Activated T-helper 1 cell treated with anti-CD3 and anti-CD28 coated beads, Interleukin-12 subunit alpha, Interleukin-12 subunit beta, Interleukin-2, Interleukin-4 antibody, amounts not matched to agents 30 ng/mL and 10 ng/mL and 1 ng/mL, durations not matched to agents 14 hours and 24 hours and 36 hours (primary cell): Measurements from ENCODE around the gene DDRGK1. TPM values are rescaled to one million over a fixed set of nuclear protein-coding genes. Genes with fewer than 3 reads are reported as not detected.
"Not testable (repeated sequence)": the region's sequence is repeated elsewhere in the genome, so short reads cannot be mapped to it uniquely, and the experiment has no call there.

ENCODE experiments used
- DNase-seq: peaks from one replicate; pipeline ENCODE4 v3.0.0; 2021; ENCODE audit warnings: low spot score
- H3K27ac Mint-ChIP-seq: one replicate; pipeline ENCODE4 v1.8.0; 2021; ENCODE audit warnings: mild to moderate bottlenecking, mixed read lengths
- H3K27me3 Mint-ChIP-seq: one replicate; pipeline ENCODE4 v1.8.0; 2022; ENCODE audit warnings: mild to moderate bottlenecking, moderate library complexity, mixed read lengths; ENCODE audit not compliant: insufficient read depth
- H3K36me3 Mint-ChIP-seq: one replicate; pipeline ENCODE4 v1.8.0; 2021; ENCODE audit warnings: low read depth, mixed read lengths
- H3K4me1 Mint-ChIP-seq: one replicate; pipeline ENCODE4 v1.8.0; 2021; ENCODE audit warnings: low read depth, mixed read lengths
- H3K4me3 Mint-ChIP-seq: one replicate; pipeline ENCODE4 v1.8.0; 2021; ENCODE audit warnings: mild to moderate bottlenecking, moderate library complexity, mixed read lengths
- H3K9me3 Mint-ChIP-seq: one replicate; pipeline ENCODE4 v1.8.0; 2021; ENCODE audit warnings: mixed read lengths
- intact Hi-C: fragments of 100-400 bp; cut with micrococcal nuclease; formaldehyde crosslinking; loops from one replicate; pipeline ENCODE4 v1.15.1; 2024
- total RNA-seq: library from RNA; stranded (reverse); gene quantifications from 2 replicates; pipeline ENCODE4 v1.2.3, GENCODE V29; 2022

DDRGK1 gene
- total RNA-seq, 1 donor from 2014 or later, result 72.3 TPM

GRCh38 chr20:3221398-3222226 lies 17.1 kb upstream of the DDRGK1 start:
- H3K4me3 Mint-ChIP-seq, result no peak overlapping the region
- no peaks in the 10 kb centered on the region for H3K27me3 Mint-ChIP-seq
- H3K27ac Mint-ChIP-seq, result no peak overlapping the region
- H3K36me3 Mint-ChIP-seq, result peaks cover 16% of the 10 kb centered on the region
- intact Hi-C loops, result no loop called here
- H3K4me1 Mint-ChIP-seq, result peaks cover 9% of the 10 kb centered on the region
- no peaks in the 10 kb centered on the region for H3K9me3 Mint-ChIP-seq
- DNase-seq, result no peak

GRCh38 chr20:3218307-3218988 lies 14.0 kb upstream of the DDRGK1 start:
- Mint-ChIP-seq H3K27me3 (no peaks in the 10 kb centered on the region), H3K4me3 (no peak overlapping the region), H3K4me1 (peaks cover 6% of the 10 kb centered on the region), H3K27ac (no peak overlapping the region), H3K36me3 (peaks cover 21% of the 10 kb centered on the region), H3K9me3 (no peaks in the 10 kb centered on the region)
- peak; percentile 63 for DNase-seq
- intact Hi-C loops, result loop anchor here (1.0 kb wide), 2 partner anchors 58 to 98 kb away; no protein-coding TSS in a partner anchor

DNA sequence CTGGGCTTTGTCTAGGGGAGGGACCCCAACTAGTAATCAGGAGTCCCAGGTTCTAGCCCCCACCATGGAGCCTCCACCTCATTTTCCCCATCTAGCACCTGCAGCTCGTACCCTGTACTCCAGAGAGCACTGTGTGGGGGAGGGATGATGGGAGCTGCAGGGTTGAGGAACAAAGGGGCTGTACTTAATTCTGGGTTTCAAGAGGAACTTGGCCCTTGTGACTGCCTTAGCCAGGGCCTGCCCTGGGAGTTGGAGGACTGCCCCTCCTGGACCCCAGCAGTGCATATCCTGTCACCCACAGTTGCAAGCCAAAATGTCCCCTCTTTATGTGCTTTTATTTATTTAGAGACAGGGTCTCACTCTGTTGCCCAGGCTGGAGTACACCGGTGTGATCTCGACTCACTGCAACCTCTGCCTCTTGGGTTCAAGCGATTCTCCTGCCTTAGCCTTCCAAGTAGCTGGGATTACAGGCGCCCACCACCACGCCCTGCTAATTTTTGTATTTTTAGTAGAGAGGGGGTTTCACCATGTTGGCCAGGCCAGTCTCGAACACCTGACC lies 11.0 kb upstream of the DDRGK1 start:
- DNase-seq, H3K4me3 Mint-ChIP-seq, H3K27me3 Mint-ChIP-seq, H3K9me3 Mint-ChIP-seq, H3K27ac Mint-ChIP-seq, intact Hi-C loops, H3K4me1 Mint-ChIP-seq: not testable (repeated sequence)
- H3K36me3 Mint-ChIP-seq, result peaks cover 16% of the 10 kb centered on the region

DNA sequence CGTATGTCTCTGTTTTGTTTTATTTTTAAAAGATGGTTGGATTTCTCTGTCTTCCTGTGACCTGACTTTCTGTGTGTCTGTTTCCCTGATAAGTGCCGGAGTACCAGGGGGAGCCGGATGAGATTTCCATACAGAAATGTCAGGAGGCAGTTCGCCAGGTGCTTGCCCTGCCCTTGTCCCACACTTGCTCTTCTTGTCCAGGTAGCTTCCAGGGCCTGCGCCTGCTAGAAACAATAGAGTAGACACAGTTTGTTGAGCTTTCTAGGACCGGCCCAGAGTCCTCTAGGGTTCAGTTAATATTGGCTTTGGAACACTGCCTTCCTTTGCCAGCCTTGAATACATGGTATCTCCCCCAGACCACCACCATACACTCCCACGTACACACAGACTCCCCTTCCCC lies 8.7 kb upstream of the DDRGK1 start:
- Mint-ChIP-seq H3K27ac (no peak overlapping the region), H3K4me3 (no peak overlapping the region), H3K36me3 (peaks cover 19% of the 10 kb centered on the region), H3K4me1 (peaks cover 8% of the 10 kb centered on the region), H3K9me3 (no peaks in the 10 kb centered on the region), H3K27me3 (no peaks in the 10 kb centered on the region)
- intact Hi-C loops, result no loop called here
- DNase-seq, result no peak

GRCh38 chr20:3210346-3210745 lies 5.9 kb upstream of the DDRGK1 start:
- peak overlapping the region; percentile 97 for H3K4me3 Mint-ChIP-seq
- peaks cover 8% of the 10 kb centered on the region for H3K4me1 Mint-ChIP-seq
- peak overlapping the region; percentile 8 for H3K27ac Mint-ChIP-seq
- peaks cover 19% of the 10 kb centered on the region for H3K36me3 Mint-ChIP-seq
- H3K27me3 Mint-ChIP-seq, result no peaks in the 10 kb centered on the region
- intact Hi-C loops, result no loop called here
- DNase-seq, result no peak
- no peaks in the 10 kb centered on the region for H3K9me3 Mint-ChIP-seq

DNA sequence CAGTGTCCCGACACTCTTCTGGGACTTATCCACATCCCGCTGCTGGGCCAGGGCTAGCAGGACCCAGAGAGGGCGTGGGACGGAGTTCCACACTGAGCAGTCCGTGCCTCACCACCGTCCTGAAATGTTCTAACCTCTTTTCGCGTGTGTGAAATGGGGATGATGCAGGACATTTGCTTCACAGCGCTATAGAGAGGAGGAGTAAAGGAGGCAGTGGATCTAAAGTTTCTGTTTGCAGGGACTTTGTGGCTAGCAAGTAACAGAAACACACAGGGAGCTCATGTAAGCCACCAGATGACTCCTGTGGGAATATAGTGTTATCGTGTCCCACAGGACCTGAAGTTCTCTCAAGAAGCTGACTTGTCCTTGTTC lies 5.5 kb upstream of the DDRGK1 start:
- intact Hi-C loops, result loop anchor here (1.0 to 10.0 kb wide), 4 partner anchors 37 to 335 kb away; partner anchors contain the start of genes ATRN, FASTKD5, LZTS3 and PTPRA
- Mint-ChIP-seq H3K27me3 (no peaks in the 10 kb centered on the region), H3K27ac (peak overlapping the region; percentile 93), H3K4me1 (peaks cover 8% of the 10 kb centered on the region), H3K4me3 (peak overlapping the region; percentile 97), H3K9me3 (no peaks in the 10 kb centered on the region), H3K36me3 (peaks cover 19% of the 10 kb centered on the region)
- no peak for DNase-seq

DNA sequence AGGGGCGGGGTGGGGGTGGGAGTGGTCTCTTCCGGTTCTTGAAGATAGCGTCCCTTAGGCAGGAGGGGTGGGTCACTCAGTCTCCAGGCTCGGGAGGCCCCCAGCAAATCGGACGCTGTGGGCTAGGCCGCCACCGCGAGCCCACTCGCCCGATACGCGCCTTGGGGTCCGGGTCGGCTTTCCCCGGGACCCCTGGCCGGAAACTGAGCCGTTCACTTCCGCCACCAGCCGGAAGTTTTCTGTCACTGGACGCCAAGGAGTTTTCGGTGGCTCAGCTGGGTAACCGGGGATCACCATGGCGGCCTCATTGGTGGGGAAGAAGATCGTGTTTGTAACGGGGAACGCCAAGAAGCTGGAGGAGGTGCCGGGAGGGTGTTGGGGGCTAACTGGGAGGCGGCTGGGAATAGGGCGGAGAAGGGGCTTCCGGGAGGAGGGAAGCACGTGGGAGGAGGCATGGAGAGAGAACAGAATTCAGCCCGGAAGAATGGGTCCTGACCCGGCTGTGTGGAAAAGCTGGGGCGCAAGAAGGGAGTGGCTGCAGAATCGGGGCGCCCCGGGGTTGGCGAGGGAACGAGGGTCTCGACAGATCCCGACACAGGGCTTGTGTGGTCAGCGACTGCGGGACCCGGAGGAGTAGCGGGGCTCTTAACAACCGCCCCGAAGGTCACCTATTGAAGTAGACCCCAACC lies 4.9 kb upstream of the DDRGK1 start, which contains the start of gene ITPA:
Gene ITPA, plus strand, starts transcription at position 242 of the 689 bp plus-strand sequence. Its CDS starts 54 bp downstream, at position 296.
- Mint-ChIP-seq H3K4me1 (peaks cover 12% of the 10 kb centered on the region), H3K27me3 (no peaks in the 10 kb centered on the region), H3K4me3 (peak within 1 kb of the TSS; percentile 97), H3K36me3 (peaks cover 19% of the 10 kb centered on the region), H3K27ac (peak within 1 kb of the TSS; percentile 93), H3K9me3 (no peaks in the 10 kb centered on the region)
- DNase-seq, result peak; percentile 58
- intact Hi-C loops, result loop anchor here (1.0 to 10.0 kb wide), 4 partner anchors 36 to 335 kb away; partner anchors contain the start of genes ATRN, FASTKD5, LZTS3 and PTPRA

GRCh38 chr20:3208786-3209256 lies 4.3 kb upstream of the DDRGK1 start:
- Mint-ChIP-seq H3K27ac (peak overlapping the region; percentile 93), H3K27me3 (no peaks in the 10 kb centered on the region), H3K36me3 (peaks cover 16% of the 10 kb centered on the region), H3K4me3 (peak overlapping the region; percentile 97), H3K9me3 (no peaks in the 10 kb centered on the region), H3K4me1 (peaks cover 14% of the 10 kb centered on the region)
- no peak for DNase-seq
- intact Hi-C loops, result loop anchor here (1.0 to 10.0 kb wide), 4 partner anchors 36 to 334 kb away; partner anchors contain the start of genes ATRN, FASTKD5, LZTS3 and PTPRA

GRCh38 chr20:3203315-3204123 lies 963 bp downstream of the DDRGK1 start:
- Mint-ChIP-seq H3K27me3 (no peaks in the 10 kb centered on the region), H3K27ac (peak overlapping the region; percentile 97), H3K4me1 (peaks cover 18% of the 10 kb centered on the region), H3K36me3 (peaks cover 22% of the 10 kb centered on the region), H3K4me3 (peak overlapping the region; percentile 96), H3K9me3 (no peaks in the 10 kb centered on the region)
- intact Hi-C loops, result loop anchor here (1.0 to 10.0 kb wide), 6 partner anchors 30 to 564 kb away; partner anchors contain the start of genes ADISSP, ATRN, FASTKD5 and LZTS3
- no peak for DNase-seq

DNA sequence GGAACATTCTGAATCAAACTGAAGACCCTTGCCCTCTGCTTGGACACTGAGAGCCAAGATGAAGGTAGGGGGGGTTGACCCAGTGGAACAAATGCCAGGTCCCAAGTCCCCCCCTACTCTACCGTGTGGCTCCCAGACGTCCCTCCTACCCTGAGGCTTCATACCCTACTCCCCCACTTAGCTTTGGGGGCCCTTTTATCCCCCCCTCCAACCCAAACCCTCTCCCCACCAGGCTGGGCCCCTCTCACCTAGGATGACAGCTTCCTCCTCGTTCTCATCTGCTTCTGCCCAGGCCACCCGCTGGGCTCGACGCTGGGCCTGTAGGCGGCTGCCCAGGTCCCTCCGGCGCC lies 1.5 kb downstream of the DDRGK1 start:
- Mint-ChIP-seq H3K9me3 (no peaks in the 10 kb centered on the region), H3K27ac (no peak overlapping the region), H3K27me3 (no peaks in the 10 kb centered on the region), H3K4me1 (peaks cover 15% of the 10 kb centered on the region), H3K36me3 (peaks cover 22% of the 10 kb centered on the region), H3K4me3 (peak overlapping the region; percentile 51)
- DNase-seq, result no peak
- intact Hi-C loops, result loop anchor here (10.0 kb wide), 2 partner anchors 272 to 328 kb away; partner anchors contain the start of genes ATRN and PTPRA

DNA sequence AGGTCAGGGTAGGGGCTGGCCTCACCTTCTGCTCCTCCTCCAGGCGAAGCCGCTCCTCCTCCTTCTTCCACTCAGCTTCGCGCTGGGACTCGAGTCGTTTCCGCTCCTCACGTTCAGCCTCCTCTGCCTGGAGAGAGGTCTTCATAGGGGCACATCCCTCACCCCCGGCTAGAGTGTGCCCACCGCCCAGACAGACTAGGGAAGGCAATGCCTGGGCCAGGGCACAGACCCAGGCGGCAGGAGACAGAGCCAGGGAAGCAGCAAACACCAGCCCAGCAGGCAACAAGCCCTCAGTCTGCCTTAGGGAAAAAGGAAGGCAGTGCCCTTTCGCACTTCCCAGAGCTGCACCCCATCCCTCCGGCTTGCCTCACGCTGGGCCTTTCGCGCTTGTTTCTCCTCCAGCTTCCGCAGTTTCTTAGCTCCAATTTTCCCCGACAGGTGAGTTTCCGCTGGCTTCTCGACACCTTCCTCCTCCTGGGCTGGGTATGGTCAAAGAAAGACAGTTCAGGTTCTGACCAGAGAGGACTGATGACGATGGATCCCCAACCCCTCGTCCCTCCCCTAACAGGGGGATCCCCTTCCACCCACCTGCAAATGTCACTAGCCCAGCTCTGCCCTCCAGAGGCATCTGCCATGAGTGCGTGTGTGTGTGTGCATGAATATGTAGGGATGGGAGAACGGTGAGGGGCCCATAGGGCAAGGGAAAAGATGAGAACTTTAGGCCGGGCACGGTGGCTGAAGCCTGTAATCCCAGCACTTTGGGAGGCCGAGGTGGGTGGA lies 4.3 kb downstream of the DDRGK1 start:
- no peak for DNase-seq
- H3K4me3 Mint-ChIP-seq, result no peak overlapping the region
- no peak overlapping the region for H3K27ac Mint-ChIP-seq
- no peaks in the 10 kb centered on the region for H3K27me3 Mint-ChIP-seq
- intact Hi-C loops, result loop anchor here (10.0 kb wide), 2 partner anchors 275 to 325 kb away; partner anchors contain the start of genes ATRN and PTPRA
- H3K36me3 Mint-ChIP-seq, result peaks cover 35% of the 10 kb centered on the region
- H3K4me1 Mint-ChIP-seq, result peaks cover 25% of the 10 kb centered on the region
- no peaks in the 10 kb centered on the region for H3K9me3 Mint-ChIP-seq
